ENCODE results near the gene RNF150. TPM values are rescaled to one million over a fixed set of nuclear protein-coding genes. Genes with fewer than 3 reads are reported as not detected.

RNF150 gene
- total and polyA plus RNA-seq, 4 donors = 0.27 to 1.4 (median 0.81) TPM

DNA sequence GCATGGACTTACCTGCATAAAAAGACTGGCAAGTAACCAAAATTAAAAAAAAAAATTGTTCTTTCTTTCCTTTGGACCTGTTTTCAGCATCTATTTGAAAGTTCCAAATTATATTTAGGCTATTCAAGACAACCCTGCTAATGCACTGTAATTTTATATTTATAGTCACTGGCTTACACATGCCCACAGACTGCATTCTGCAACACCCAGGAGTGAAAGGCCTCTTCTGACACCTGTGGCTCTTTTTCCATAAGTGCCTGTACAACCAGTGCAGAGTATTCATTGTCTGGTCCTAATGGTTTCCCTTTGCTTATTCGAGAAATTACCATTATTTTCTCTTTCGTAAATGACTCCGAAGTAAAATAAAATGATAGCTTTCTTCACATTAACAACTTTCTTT is 143.3 kb downstream of the RNF150 start:
- no peak for TF ChIP-seq MAX (IDR thresholded peaks at IDR 0.05)
- TF ChIP-seq CTCF (IDR thresholded peaks at IDR 0.05; ENCODE audit: low read depth, low read length, missing input control) = no peak
- no peak for TF ChIP-seq FOXA2 (IDR thresholded peaks at IDR 0.05)
- TF ChIP-seq FOXA1 (IDR thresholded peaks at IDR 0.05) = no peak
- TF ChIP-seq RXRA (IDR thresholded peaks at IDR 0.05) = no peak
- TF ChIP-seq SP1 (IDR thresholded peaks at IDR 0.05) = no peak
- TF ChIP-seq NR2F2 (IDR thresholded peaks at IDR 0.05) = no peak
- TF ChIP-seq HNF4A (conservative IDR thresholded peaks at IDR 0.05) = no peak
- TF ChIP-seq ATF3 (IDR thresholded peaks at IDR 0.05) = no peak
- TF ChIP-seq TAF1 (conservative IDR thresholded peaks at IDR 0.05) = no peak
- TF ChIP-seq EGR1 (IDR thresholded peaks at IDR 0.05; ENCODE audit: low read depth in 2 of 2) = no peak
- Histone ChIP-seq H3K27me3 (ENCODE audit: control insufficient read depth in 4 of 4, insufficient read depth in 4 of 4, low read length in 3 of 4) (peaks cover 0 to 3% (median 0%) of the 10 kb centered on the region in 4 donors), H3K4me3 (ENCODE audit: low read depth in 1 of 3, low read length in 3 of 3) (no peak overlapping the region), H3K9me3 (ENCODE audit: control insufficient read depth in 4 of 4, low read length in 3 of 4) (no peaks in the 10 kb centered on the region), H3K27ac (ENCODE audit: low read depth in 1 of 2, low read length in 2 of 2) (no peak overlapping the region), H3K4me1 (ENCODE audit: control insufficient read depth in 4 of 4, insufficient read depth in 4 of 4, low read length in 3 of 4) (peaks cover 0 to under 1% (median 0%) of the 10 kb centered on the region in 4 donors), H3K9ac (ENCODE audit: low read depth in 1 of 2, low read length in 2 of 2) (no peak overlapping the region), H3K36me3 (ENCODE audit: control insufficient read depth in 4 of 4, insufficient read depth in 3 of 4, low read depth in 1 of 4, low read length in 3 of 4) (no peaks in the 10 kb centered on the region)
- no peak for DNase-seq (ENCODE audit: low spot score)
- WGBS = 91% methylated on average over 3 of the region's 3 CpGs

GRCh38 chr4:140986045-140986444 is 147.2 kb downstream of the RNF150 start:
- no peaks in the 10 kb centered on the region for H3K9me3 ChIP-seq (ENCODE audit: control insufficient read depth in 4 of 4, low read length in 3 of 4)
- no peak overlapping the region for H3K9ac ChIP-seq (ENCODE audit: low read depth in 1 of 2, low read length in 2 of 2)
- no peak overlapping the region for H3K27ac ChIP-seq (ENCODE audit: low read depth in 1 of 2, low read length in 2 of 2)
- H3K27me3 ChIP-seq (ENCODE audit: control insufficient read depth in 4 of 4, insufficient read depth in 4 of 4, low read length in 3 of 4) = peaks cover 0 to 3% (median 0%) of the 10 kb centered on the region in 4 donors
- H3K4me1 ChIP-seq (ENCODE audit: control insufficient read depth in 4 of 4, insufficient read depth in 4 of 4, low read length in 3 of 4) = no peaks in the 10 kb centered on the region
- H3K4me3 ChIP-seq (ENCODE audit: low read depth in 1 of 3, low read length in 3 of 3) = no peak overlapping the region
- TF ChIP-seq NR2F2 (IDR thresholded peaks at IDR 0.05) (no peak), REST (IDR thresholded peaks at IDR 0.05) (no peak), EGR1 (IDR thresholded peaks at IDR 0.05; ENCODE audit: low read depth in 2 of 2) (no peak), HNF4A (conservative IDR thresholded peaks at IDR 0.05) (no peak), CTCF (IDR thresholded peaks at IDR 0.05; ENCODE audit: low read depth, low read length, missing input control) (no peak), HNF4G (IDR thresholded peaks at IDR 0.05) (no peak), RAD21 (IDR thresholded peaks at IDR 0.05) (no peak), SP1 (IDR thresholded peaks at IDR 0.05) (no peak), MAX (IDR thresholded peaks at IDR 0.05) (no peak)
- TF ChIP-seq, protein P1, sequence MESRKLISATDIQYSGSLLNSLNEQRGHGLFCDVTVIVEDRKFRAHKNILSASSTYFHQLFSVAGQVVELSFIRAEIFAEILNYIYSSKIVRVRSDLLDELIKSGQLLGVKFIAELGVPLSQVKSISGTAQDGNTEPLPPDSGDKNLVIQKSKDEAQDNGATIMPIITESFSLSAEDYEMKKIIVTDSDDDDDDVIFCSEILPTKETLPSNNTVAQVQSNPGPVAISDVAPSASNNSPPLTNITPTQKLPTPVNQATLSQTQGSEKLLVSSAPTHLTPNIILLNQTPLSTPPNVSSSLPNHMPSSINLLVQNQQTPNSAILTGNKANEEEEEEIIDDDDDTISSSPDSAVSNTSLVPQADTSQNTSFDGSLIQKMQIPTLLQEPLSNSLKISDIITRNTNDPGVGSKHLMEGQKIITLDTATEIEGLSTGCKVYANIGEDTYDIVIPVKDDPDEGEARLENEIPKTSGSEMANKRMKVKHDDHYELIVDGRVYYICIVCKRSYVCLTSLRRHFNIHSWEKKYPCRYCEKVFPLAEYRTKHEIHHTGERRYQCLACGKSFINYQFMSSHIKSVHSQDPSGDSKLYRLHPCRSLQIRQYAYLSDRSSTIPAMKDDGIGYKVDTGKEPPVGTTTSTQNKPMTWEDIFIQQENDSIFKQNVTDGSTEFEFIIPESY (IDR thresholded peaks at IDR 0.05) = no peak
- no peaks in the 10 kb centered on the region for H3K36me3 ChIP-seq (ENCODE audit: control insufficient read depth in 4 of 4, insufficient read depth in 3 of 4, low read depth in 1 of 4, low read length in 3 of 4)
- no peak for DNase-seq (ENCODE audit: low spot score)
- WGBS = 81% methylated on average over 5 of the region's 5 CpGs
